Fibroblast of pulmonary artery (primary cell): Measurements from ENCODE around the gene TTC16.
A peak's percentile ranks its signal among the peaks of the same experiment; 100 is the strongest.

ENCODE experiments used
- DNase-seq: peaks from one replicate; pipeline ENCODE4 v3.0.0-alpha.2; 2010; ENCODE audit warnings: low read depth
- H3K4me3 ChIP-seq: replicated peaks from 2 replicates; pipeline ENCODE4 v1.5.1; 2011; ENCODE audit warnings: low read depth, mild to moderate bottlenecking, control low read depth, low read length, moderate library complexity
- CTCF ChIP-seq: IDR thresholded peaks from 2 replicates; pipeline ENCODE4 v1.5.1; 2011; ENCODE audit warnings: mild to moderate bottlenecking, control low read depth, low read length, inconsistent platforms; ENCODE audit errors: missing control alignments

Gene TTC16

DNA sequence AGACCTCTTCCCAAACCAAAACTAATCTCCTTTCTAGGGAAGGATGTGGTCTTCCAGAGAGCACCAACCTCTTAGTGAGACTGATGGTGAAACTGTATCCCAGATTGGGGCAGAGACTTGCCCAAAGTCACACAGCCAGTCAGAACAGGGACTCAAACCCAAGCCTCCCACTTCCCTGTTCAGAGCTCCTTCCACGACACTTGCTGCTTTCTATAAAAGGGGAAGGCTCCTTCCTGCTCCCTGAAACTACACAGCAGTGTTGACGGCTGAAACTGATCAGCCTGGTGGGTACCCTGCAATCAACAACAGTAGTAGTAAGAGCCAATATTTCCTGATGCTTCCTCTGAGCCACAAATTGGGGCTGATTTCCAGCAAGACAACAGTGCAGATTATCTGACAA, 17.7 kb downstream of the TTC16 start:
- DNase-seq: no peak
- TF ChIP-seq CTCF: no peak
- H3K4me3 ChIP-seq: no peak overlapping the region

DNA sequence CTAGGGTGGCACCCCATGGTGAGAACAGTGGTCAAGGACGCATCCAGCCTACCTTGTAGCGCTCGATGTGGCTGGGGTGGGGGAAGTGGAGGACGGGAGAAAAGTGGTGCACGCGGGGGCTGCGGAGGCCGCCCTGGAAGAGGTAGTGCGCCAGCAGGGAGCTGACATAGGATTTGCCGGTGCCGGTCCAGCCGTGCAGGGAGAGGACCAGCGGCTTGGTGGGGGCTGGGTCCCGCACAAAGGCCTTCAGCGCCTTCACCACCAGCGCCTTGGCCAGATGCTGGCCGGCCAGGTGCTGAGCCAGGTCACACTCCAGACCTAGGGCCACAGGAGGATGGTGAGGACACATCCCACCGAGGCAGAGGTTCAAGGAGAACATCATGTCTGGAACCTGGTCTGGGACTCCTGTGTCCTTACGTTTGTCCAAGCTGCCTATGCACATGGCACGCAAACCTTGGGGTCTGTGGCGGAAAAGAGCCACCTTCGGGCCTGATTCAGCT, 18.4 kb downstream of the TTC16 start:
- H3K4me3 ChIP-seq: peak overlapping the region; percentile 70
- DNase-seq: no peak
- TF ChIP-seq CTCF: no peak

DNA sequence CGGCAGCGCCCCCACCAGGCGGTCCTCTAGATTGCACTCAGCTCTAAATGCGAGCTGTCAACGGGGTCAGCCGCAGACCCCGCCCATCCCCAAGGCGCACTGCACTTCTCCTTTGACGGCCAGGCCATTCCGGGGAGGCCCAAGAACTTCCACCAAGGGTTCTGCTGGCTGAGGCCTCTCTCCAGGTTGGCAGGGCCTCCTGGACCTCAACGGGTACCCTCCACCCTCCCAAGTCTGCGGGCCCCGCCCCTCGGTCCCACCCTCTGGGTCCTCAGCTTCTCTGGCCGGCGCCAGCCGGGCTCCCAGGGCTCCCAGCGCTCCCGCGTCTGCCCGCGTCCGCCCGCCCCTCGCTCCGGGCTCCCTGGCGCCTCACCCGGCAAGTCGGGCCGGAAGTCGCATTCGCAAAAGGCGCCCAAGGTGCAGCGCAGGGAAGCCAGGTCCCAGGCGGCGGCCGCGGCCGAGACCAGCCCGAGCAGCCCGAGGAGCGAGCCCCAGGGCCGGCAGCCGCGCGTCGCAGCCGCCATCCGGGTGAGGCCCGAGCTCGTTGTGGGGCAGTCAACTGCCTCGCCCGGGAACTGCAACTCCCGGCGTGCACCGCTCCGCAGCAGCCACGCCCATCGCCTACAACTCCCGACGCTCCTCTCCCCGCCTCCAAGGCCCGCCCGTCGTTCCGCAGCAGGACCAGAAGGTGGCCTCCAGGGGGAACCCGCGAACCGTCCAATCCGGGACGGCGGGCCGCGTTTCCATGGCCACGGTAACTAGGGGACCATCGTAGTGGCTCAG, 19.1 kb downstream of the TTC16 start, which contains the start of gene TOR2A:
Gene TOR2A, minus strand, starts transcription at position 548 of the 783 bp plus-strand sequence. Its CDS starts 24 bp downstream, at position 524.
- H3K4me3 ChIP-seq: peak within 1 kb of the TSS; percentile 70
- TF ChIP-seq CTCF: peak; percentile 93
- peak; percentile 98 for DNase-seq

- no peak overlapping the region for H3K4me3 ChIP-seq
- DNase-seq: peak; percentile 20
- no peak for TF ChIP-seq CTCF
Measured at GRCh38 chr9:127735530-127736185, 19.8 kb downstream of the TTC16 start.

DNA sequence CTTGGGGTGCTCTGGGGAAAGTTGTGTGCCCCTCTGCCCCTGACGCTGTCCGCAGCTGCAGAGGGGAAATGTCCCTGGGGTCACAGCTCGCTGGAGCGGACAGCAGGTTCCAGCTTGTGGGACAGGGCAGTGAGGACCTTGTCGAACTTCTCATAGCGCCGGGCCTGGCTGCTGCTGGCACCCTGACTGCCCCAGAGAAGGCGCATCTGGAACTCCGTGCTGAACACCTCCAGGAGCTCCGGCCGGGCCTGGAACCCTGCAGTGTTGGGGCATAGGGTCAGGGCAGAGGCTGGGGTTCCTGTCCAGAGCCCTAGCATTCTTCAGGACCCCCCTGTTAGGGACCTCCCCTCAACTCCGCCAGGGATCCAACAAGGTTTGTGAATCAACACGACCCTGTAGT, 22.8 kb downstream of the TTC16 start:
- no peak for TF ChIP-seq CTCF
- H3K4me3 ChIP-seq: no peak overlapping the region
- DNase-seq: no peak

GRCh38 chr9:127739614-127740330, 23.9 kb downstream of the TTC16 start:
- H3K4me3 ChIP-seq: no peak overlapping the region
- TF ChIP-seq CTCF: no peak
- no peak for DNase-seq
